Measurements from ENCODE around the gene CPNE9. TPM values are rescaled to one million over a fixed set of nuclear protein-coding genes. Genes with fewer than 3 reads are reported as not detected.

CPNE9 gene
- total RNA-seq, 6 donors from 2014 or later: 0.20 to 0.39 (median 0.30) TPM; not detected in 3

- WGBS, 2 donors: 86 to 95% methylated on average over 5 of the region's 5 CpGs
- H3K4me1 ChIP-seq: no peaks in the 10 kb centered on the region
- H3K4me3 ChIP-seq: no peak overlapping the region
- no peaks in the 10 kb centered on the region for H3K9me3 ChIP-seq
- DNase-seq: no peak
- ATAC-seq (ENCODE audit: low FRiP score in 2 of 2): no peak
- H3K27me3 ChIP-seq: no peaks in the 10 kb centered on the region
- peaks cover 58 to 100% (median 100%) of the 10 kb centered on the region in 4 donors for H3K36me3 ChIP-seq
- no peak overlapping the region for H3K27ac ChIP-seq
- TF ChIP-seq EP300 (IDR thresholded peaks at IDR 0.05): no peak
- TF ChIP-seq POLR2AphosphoS5 (IDR thresholded peaks at IDR 0.05): no peak
- TF ChIP-seq, protein P1, sequence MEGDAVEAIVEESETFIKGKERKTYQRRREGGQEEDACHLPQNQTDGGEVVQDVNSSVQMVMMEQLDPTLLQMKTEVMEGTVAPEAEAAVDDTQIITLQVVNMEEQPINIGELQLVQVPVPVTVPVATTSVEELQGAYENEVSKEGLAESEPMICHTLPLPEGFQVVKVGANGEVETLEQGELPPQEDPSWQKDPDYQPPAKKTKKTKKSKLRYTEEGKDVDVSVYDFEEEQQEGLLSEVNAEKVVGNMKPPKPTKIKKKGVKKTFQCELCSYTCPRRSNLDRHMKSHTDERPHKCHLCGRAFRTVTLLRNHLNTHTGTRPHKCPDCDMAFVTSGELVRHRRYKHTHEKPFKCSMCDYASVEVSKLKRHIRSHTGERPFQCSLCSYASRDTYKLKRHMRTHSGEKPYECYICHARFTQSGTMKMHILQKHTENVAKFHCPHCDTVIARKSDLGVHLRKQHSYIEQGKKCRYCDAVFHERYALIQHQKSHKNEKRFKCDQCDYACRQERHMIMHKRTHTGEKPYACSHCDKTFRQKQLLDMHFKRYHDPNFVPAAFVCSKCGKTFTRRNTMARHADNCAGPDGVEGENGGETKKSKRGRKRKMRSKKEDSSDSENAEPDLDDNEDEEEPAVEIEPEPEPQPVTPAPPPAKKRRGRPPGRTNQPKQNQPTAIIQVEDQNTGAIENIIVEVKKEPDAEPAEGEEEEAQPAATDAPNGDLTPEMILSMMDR (IDR thresholded peaks at IDR 0.05): no peak
- TF ChIP-seq POLR2A (IDR thresholded peaks at IDR 0.05): no peak
These were observed 14.7 kb upstream of the CPNE9 start for GRCh38 chr3:9688961-9689360.

GRCh38 chr3:9689757-9690156 lies 13.9 kb upstream of the CPNE9 start:
- Histone ChIP-seq H3K9me3 (no peaks in the 10 kb centered on the region), H3K27me3 (no peaks in the 10 kb centered on the region), H3K27ac (no peak overlapping the region), H3K36me3 (peaks cover 50 to 100% (median 97%) of the 10 kb centered on the region in 4 donors), H3K4me1 (no peaks in the 10 kb centered on the region), H3K4me3 (no peak overlapping the region)
- 91% methylated on average over 4 of the region's 4 CpGs; no CpG with 5 or more reads in 1 of the 2 donors for WGBS, 2 donors
- no peak for ATAC-seq (ENCODE audit: low FRiP score in 2 of 2)
- TF ChIP-seq POLR2A (IDR thresholded peaks at IDR 0.05): no peak
- TF ChIP-seq, protein P1 (IDR thresholded peaks at IDR 0.05): no peak
- TF ChIP-seq POLR2AphosphoS5 (IDR thresholded peaks at IDR 0.05): no peak
- TF ChIP-seq EP300 (IDR thresholded peaks at IDR 0.05): no peak
- DNase-seq: no peak

- Histone ChIP-seq H3K4me3 (no peak overlapping the region), H3K9me3 (no peaks in the 10 kb centered on the region), H3K4me1 (no peaks in the 10 kb centered on the region), H3K27ac (no peak overlapping the region), H3K27me3 (no peaks in the 10 kb centered on the region), H3K36me3 (peaks cover 41 to 100% (median 97%) of the 10 kb centered on the region in 4 donors)
- no peak for DNase-seq
- ATAC-seq (ENCODE audit: low FRiP score in 2 of 2): no peak
- no peak for TF ChIP-seq EP300 (IDR thresholded peaks at IDR 0.05)
- TF ChIP-seq, protein P1 (IDR thresholded peaks at IDR 0.05): no peak
- TF ChIP-seq POLR2AphosphoS5 (IDR thresholded peaks at IDR 0.05): no peak
- TF ChIP-seq POLR2A (IDR thresholded peaks at IDR 0.05): no peak
- WGBS, 2 donors: 88 to 91% methylated on average over 14 to 15 of the region's 15 CpGs
These were observed 12.9 kb upstream of the CPNE9 start for GRCh38 chr3:9690451-9691450.

GRCh38 chr3:9691636-9692035 lies 12.0 kb upstream of the CPNE9 start:
- Histone ChIP-seq H3K9me3 (no peaks in the 10 kb centered on the region), H3K27me3 (no peaks in the 10 kb centered on the region), H3K4me3 (no peak overlapping the region), H3K27ac (no peak overlapping the region), H3K4me1 (no peaks in the 10 kb centered on the region), H3K36me3 (peaks cover 37 to 100% (median 97%) of the 10 kb centered on the region in 4 donors)
- WGBS, 2 donors: 95 to 97% methylated on average over 2 of the region's 2 CpGs
- ATAC-seq (ENCODE audit: low FRiP score in 2 of 2) (no peak), DNase-seq (no peak)
- TF ChIP-seq POLR2A (IDR thresholded peaks at IDR 0.05) (no peak), EP300 (IDR thresholded peaks at IDR 0.05) (no peak), POLR2AphosphoS5 (IDR thresholded peaks at IDR 0.05) (no peak)
- TF ChIP-seq, protein P1 (IDR thresholded peaks at IDR 0.05): no peak
